Thoracic aorta (tissue), 2 donors: ENCODE measurements around the gene ADAR. TPM values are rescaled to one million over a fixed set of nuclear protein-coding genes. Genes with fewer than 3 reads are reported as not detected.

Source experiments
- ATAC-seq: fragments of 150-250 bp; one replicate; pipeline ENCODE4 v1.8.0; 2017; ENCODE audit warnings: low read depth; ENCODE audit not compliant: insufficient number of reproducible peaks, low FRiP score
- DNase-seq: peaks from one replicate; pipeline ENCODE4 v3.0.0-alpha.2; 2020; ENCODE audit warnings: low spot score
- H3K27ac ChIP-seq, 2 donors: fragments of 200-600 bp; sonication (generic); 1 replicate in 1 of 2; 2 replicates in 1 of 2; pipeline ENCODE4 v1.5.1; 2016; ENCODE audit warnings: mild to moderate bottlenecking in 2 of 2, moderate library complexity in 2 of 2
- H3K27me3 ChIP-seq: fragments of 200-600 bp; sonication (generic); replicated peaks from 2 replicates; pipeline ENCODE4 v1.6.0; 2016; ENCODE audit warnings: mild to moderate bottlenecking; ENCODE audit not compliant: insufficient read depth
- H3K36me3 ChIP-seq: fragments of 200-600 bp; sonication (generic); one replicate; pipeline ENCODE4 v1.5.1; 2016
- H3K4me1 ChIP-seq, 2 donors: fragments of 200-600 bp; sonication (generic); 1 replicate in 1 of 2; 2 replicates in 1 of 2; pipeline versions ENCODE4 v1.5.1 to v1.6.0; 2016; ENCODE audit warnings: low read depth in 2 of 2, mild to moderate bottlenecking in 1 of 2; ENCODE audit not compliant: control insufficient read depth in 1 of 2
- H3K4me3 ChIP-seq: fragments of 200-600 bp; sonication (generic); 2 replicates; pipeline ENCODE4 v1.5.1; 2016; ENCODE audit warnings: mild to moderate bottlenecking
- H3K9me3 ChIP-seq: fragments of 200-600 bp; sonication (generic); 2 replicates; pipeline ENCODE4 v1.5.1; 2016
- total RNA-seq, 2 donors: library from RNA; depleted of rRNA; stranded (reverse); fragments of >200 nt; gene quantifications; one replicate each; pipeline versions ENCODE4 v1.1.0 to v1.2.3, GENCODE V29; 2016
- TF ChIP-seq, protein P1 (sequence below): fragments of 200-600 bp; sonication (generic); IDR thresholded peaks from one replicate; pipeline ENCODE4 v1.5.1; 2019; ENCODE audit warnings: antibody characterized with exemption

Gene ADAR
- total RNA-seq, 2 donors from 2014 or later, result 86.1 to 149 TPM

- Histone ChIP-seq H3K4me1 (peaks cover 29 to 38% of the 10 kb centered on the region in 2 donors), H3K36me3 (no peaks in the 10 kb centered on the region), H3K27me3 (no peaks in the 10 kb centered on the region), H3K4me3 (peak overlapping the region; percentile 99), H3K27ac (peak overlapping the region; percentile 96 to 98), H3K9me3 (no peaks in the 10 kb centered on the region)
- DNase-seq (no peak), ATAC-seq (peak; percentile 17)
- TF ChIP-seq, protein P1, sequence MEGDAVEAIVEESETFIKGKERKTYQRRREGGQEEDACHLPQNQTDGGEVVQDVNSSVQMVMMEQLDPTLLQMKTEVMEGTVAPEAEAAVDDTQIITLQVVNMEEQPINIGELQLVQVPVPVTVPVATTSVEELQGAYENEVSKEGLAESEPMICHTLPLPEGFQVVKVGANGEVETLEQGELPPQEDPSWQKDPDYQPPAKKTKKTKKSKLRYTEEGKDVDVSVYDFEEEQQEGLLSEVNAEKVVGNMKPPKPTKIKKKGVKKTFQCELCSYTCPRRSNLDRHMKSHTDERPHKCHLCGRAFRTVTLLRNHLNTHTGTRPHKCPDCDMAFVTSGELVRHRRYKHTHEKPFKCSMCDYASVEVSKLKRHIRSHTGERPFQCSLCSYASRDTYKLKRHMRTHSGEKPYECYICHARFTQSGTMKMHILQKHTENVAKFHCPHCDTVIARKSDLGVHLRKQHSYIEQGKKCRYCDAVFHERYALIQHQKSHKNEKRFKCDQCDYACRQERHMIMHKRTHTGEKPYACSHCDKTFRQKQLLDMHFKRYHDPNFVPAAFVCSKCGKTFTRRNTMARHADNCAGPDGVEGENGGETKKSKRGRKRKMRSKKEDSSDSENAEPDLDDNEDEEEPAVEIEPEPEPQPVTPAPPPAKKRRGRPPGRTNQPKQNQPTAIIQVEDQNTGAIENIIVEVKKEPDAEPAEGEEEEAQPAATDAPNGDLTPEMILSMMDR, result no peak
Observed at GRCh38 chr1:154608397-154609270, 648 bp upstream of the ADAR start.

DNA sequence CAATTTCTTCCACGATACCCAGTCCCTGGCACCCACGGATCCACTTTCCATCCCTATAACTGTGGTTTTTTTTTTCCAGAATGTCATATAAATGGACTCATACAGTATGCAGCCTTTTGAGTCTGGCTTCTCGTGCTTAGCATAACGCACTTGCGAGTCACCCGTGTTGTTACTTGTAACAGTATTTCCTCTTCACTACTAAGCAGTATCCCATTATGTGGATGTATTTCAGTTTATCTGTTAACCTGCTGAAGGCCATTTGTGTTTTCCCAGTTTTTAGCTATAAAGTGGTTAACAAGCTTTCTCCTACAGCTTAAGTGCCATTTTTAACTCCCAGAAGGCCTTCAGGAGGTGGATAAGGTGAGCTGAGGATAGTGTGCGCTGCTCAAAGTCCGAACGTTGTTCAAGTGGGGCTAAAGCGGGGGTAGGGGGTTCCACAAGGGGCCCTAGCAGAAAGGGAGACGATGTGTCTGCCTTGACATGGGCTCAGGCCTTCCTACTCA lies 829 bp downstream of the ADAR start:
- Histone ChIP-seq H3K27ac (peak overlapping the region; percentile 96 to 98), H3K4me3 (peak overlapping the region; percentile 99), H3K36me3 (peaks cover 3% of the 10 kb centered on the region), H3K9me3 (no peaks in the 10 kb centered on the region), H3K4me1 (peaks cover 29 to 45% of the 10 kb centered on the region in 2 donors), H3K27me3 (no peaks in the 10 kb centered on the region)
- ATAC-seq (no peak), DNase-seq (no peak)
- TF ChIP-seq, protein P1, result no peak

- no peak for ATAC-seq
- Histone ChIP-seq H3K27ac (no peak overlapping the region), H3K9me3 (no peaks in the 10 kb centered on the region), H3K27me3 (no peaks in the 10 kb centered on the region), H3K4me3 (no peak overlapping the region), H3K36me3 (peaks cover 18% of the 10 kb centered on the region), H3K4me1 (peaks cover 29 to 47% of the 10 kb centered on the region in 2 donors)
- no peak for DNase-seq
- TF ChIP-seq, protein P1, result no peak
Observed at GRCh38 chr1:154605534-154605933, 2.5 kb downstream of the ADAR start.

GRCh38 chr1:154603317-154603716 lies 4.7 kb downstream of the ADAR start:
- Histone ChIP-seq H3K27ac (no peak overlapping the region), H3K4me1 (peaks cover 35 to 58% of the 10 kb centered on the region in 2 donors), H3K9me3 (no peaks in the 10 kb centered on the region), H3K4me3 (no peak overlapping the region), H3K36me3 (peaks cover 19% of the 10 kb centered on the region), H3K27me3 (no peaks in the 10 kb centered on the region)
- TF ChIP-seq, protein P1, result no peak
- ATAC-seq (no peak), DNase-seq (no peak)

DNA sequence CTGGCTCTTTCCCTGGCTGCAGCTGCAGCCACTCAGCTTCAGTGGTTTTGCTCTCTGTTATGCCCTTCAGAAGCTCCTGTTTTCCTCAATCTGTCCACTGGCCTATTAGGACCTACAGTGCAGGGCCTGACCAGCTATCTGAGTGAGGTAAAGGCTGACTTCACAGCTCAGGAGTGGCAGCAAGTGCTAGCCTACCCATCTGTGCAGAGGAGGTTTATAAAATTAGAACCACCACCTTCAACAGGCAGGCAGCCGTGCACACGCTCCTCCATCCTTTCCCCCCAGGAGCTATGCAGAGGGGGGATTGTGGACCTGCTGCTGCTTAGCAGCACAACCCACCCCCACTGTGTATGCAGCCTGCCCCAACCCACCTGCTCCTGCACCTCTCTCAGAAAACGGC lies 8.3 kb downstream of the ADAR start:
- TF ChIP-seq, protein P1, result no peak
- no peaks in the 10 kb centered on the region for H3K9me3 ChIP-seq
- H3K27me3 ChIP-seq, result no peaks in the 10 kb centered on the region
- H3K4me1 ChIP-seq, result peaks cover 16 to 43% of the 10 kb centered on the region in 2 donors
- ATAC-seq (no peak), DNase-seq (no peak)
- peaks cover 49% of the 10 kb centered on the region for H3K36me3 ChIP-seq
- H3K27ac ChIP-seq, result peak overlapping the region; percentile 23 to 55
- H3K4me3 ChIP-seq, result no peak overlapping the region
